ENCODE data around the gene GBE1.

- TF ChIP-seq POLR2A (IDR thresholded peaks at IDR 0.05; ENCODE audit: low read depth, low read length) (no peak), POLR2AphosphoS5 (IDR thresholded peaks at IDR 0.05; ENCODE audit: low read depth, low read length) (no peak), POU2F2 (IDR thresholded peaks at IDR 0.05; ENCODE audit: low read depth, low read length) (no peak), SPI1 (IDR thresholded peaks at IDR 0.05; ENCODE audit: low read depth, low read length) (no peak), TAF1 (IDR thresholded peaks at IDR 0.05; ENCODE audit: low read depth, low read length) (no peak), PAX5 (IDR thresholded peaks at IDR 0.05; ENCODE audit: insufficient read depth, low read length, severe bottlenecking) (no peak)
These were observed 110.3 kb downstream of the GBE1 start for GRCh38 chr3:81651139-81651538.

Measured in GM12891 (cell line).